H9 (cell line): ENCODE data around the gene PTPRN2. TPM values are rescaled to one million over a fixed set of nuclear protein-coding genes. Genes with fewer than 3 reads are reported as not detected.

ENCODE experiments used
- DNase-seq: peaks from one replicate; pipeline ENCODE4 v3.0.0-alpha.2; 2017
- H2AFZ ChIP-seq: one replicate; pipeline ENCODE4 v1.6.1; 2013; ENCODE audit warnings: mild to moderate bottlenecking, low read length, control low read depth, moderate library complexity
- H2AK5ac ChIP-seq: 2 replicates; pipeline ENCODE4 v1.6.1; 2013; ENCODE audit warnings: low read length, control low read depth, mixed read lengths; ENCODE audit not compliant: insufficient read length
- H2BK120ac ChIP-seq: one replicate; pipeline ENCODE4 v1.6.1; 2013; ENCODE audit warnings: low read depth, mild to moderate bottlenecking, low read length, control low read depth, inconsistent platforms; ENCODE audit not compliant: poor library complexity, severe bottlenecking
- H2BK12ac ChIP-seq: 2 replicates; pipeline ENCODE4 v1.6.1; 2013; ENCODE audit warnings: low read length, control low read depth, mixed read lengths, low read depth; ENCODE audit not compliant: insufficient read length
- H2BK15ac ChIP-seq: 2 replicates; pipeline ENCODE4 v1.6.1; 2013; ENCODE audit warnings: low read depth, low read length, control low read depth
- H2BK20ac ChIP-seq: one replicate; pipeline ENCODE4 v1.6.1; 2013; ENCODE audit warnings: low read depth, mild to moderate bottlenecking, low read length, control low read depth, inconsistent platforms; ENCODE audit not compliant: poor library complexity, severe bottlenecking
- H2BK5ac ChIP-seq: 2 replicates; pipeline ENCODE4 v1.6.1; 2013; ENCODE audit warnings: low read length, control low read depth, mixed read lengths; ENCODE audit not compliant: insufficient read length
- H3K14ac ChIP-seq: 2 replicates; pipeline ENCODE4 v1.6.1; 2013; ENCODE audit warnings: low read length, control low read depth; ENCODE audit not compliant: insufficient read depth
- H3K18ac ChIP-seq: 2 replicates; pipeline ENCODE4 v1.6.1; 2013; ENCODE audit warnings: low read depth, mild to moderate bottlenecking, mixed read lengths, low read length, control low read depth; ENCODE audit not compliant: insufficient read length
- H3K23ac ChIP-seq: 2 replicates; pipeline ENCODE4 v1.6.1; 2013; ENCODE audit warnings: low read length, control low read depth, mixed read lengths, low read depth; ENCODE audit not compliant: insufficient read length
- H3K23me2 ChIP-seq: 2 replicates; pipeline ENCODE4 v1.6.1; 2013; ENCODE audit warnings: low read depth, mild to moderate bottlenecking, mixed read lengths, low read length, control low read depth; ENCODE audit not compliant: insufficient read length, poor library complexity, severe bottlenecking
- H3K27ac ChIP-seq: 2 replicates; pipeline ENCODE4 v1.5.1; 2013; ENCODE audit warnings: low read length, control low read depth, mixed read lengths, low read depth; ENCODE audit not compliant: insufficient read length
- H3K27me3 ChIP-seq: 2 replicates; pipeline ENCODE4 v1.6.1; 2013; ENCODE audit warnings: low read length, control low read depth, inconsistent platforms; ENCODE audit not compliant: insufficient read depth
- H3K4ac ChIP-seq: 2 replicates; pipeline ENCODE4 v1.6.1; 2013; ENCODE audit warnings: low read depth, mild to moderate bottlenecking, control low read depth, inconsistent platforms, low read length, moderate library complexity
- H3K4me1 ChIP-seq: 2 replicates; pipeline ENCODE4 v1.6.1; 2013; ENCODE audit warnings: low read length, control low read depth, inconsistent platforms; ENCODE audit not compliant: insufficient read depth
- H3K4me2 ChIP-seq: 2 replicates; pipeline ENCODE4 v1.6.1; 2013; ENCODE audit warnings: low read length, control low read depth, mixed read lengths; ENCODE audit not compliant: insufficient read length, insufficient read depth
- H3K56ac ChIP-seq: 2 replicates; pipeline ENCODE4 v1.6.1; 2013; ENCODE audit warnings: low read depth, mild to moderate bottlenecking, mixed read lengths, low read length, control low read depth; ENCODE audit not compliant: insufficient read length
- H3K79me1 ChIP-seq: 2 replicates; pipeline ENCODE4 v1.6.1; 2013; ENCODE audit warnings: low read depth, mild to moderate bottlenecking, moderate library complexity, low read length, control low read depth, inconsistent platforms; ENCODE audit not compliant: insufficient read depth, poor library complexity, severe bottlenecking
- H3K79me2 ChIP-seq: 2 replicates; pipeline ENCODE4 v1.6.1; 2013; ENCODE audit warnings: low read length, control low read depth, inconsistent platforms; ENCODE audit not compliant: insufficient read depth
- H3K9ac ChIP-seq: 2 replicates; pipeline ENCODE4 v1.6.1; 2013; ENCODE audit warnings: low read length, control low read depth, mixed read lengths; ENCODE audit not compliant: insufficient read length; ENCODE audit errors: extremely low read depth
- H3K9me3 ChIP-seq: one replicate; pipeline ENCODE4 v1.6.1; 2013; ENCODE audit warnings: low read depth, low read length, inconsistent platforms; ENCODE audit not compliant: control insufficient read depth
- H3T11ph ChIP-seq: one replicate; pipeline ENCODE4 v1.6.1; 2013; ENCODE audit warnings: mild to moderate bottlenecking, low read length, control low read depth, inconsistent platforms
- H4K20me1 ChIP-seq: one replicate; pipeline ENCODE4 v1.6.1; 2013; ENCODE audit not compliant: control insufficient read depth, insufficient read length, insufficient read depth
- H4K5ac ChIP-seq: 2 replicates; pipeline ENCODE4 v1.6.1; 2013; ENCODE audit warnings: low read depth, mild to moderate bottlenecking, mixed read lengths, low read length, control low read depth; ENCODE audit not compliant: insufficient read length
- H4K8ac ChIP-seq: replicated peaks from 2 replicates; pipeline ENCODE4 v1.6.1; 2013; ENCODE audit warnings: low read length, control low read depth, mixed read lengths, low read depth; ENCODE audit not compliant: insufficient read length
- H4K91ac ChIP-seq: 2 replicates; pipeline ENCODE4 v1.6.1; 2013; ENCODE audit warnings: low read depth, mild to moderate bottlenecking, moderate library complexity, mixed read lengths, low read length, control low read depth; ENCODE audit not compliant: insufficient read length
- H3K27ac Mint-ChIP-seq, 3 experiments: 2 replicates in 2 of 3; 3 replicates in 1 of 3; pipeline ENCODE4 v1.8.0; 2020 to 2021; ENCODE audit warnings: mixed read lengths in 3 of 3, mild to moderate bottlenecking in 1 of 3, moderate library complexity in 1 of 3
- H3K27me3 Mint-ChIP-seq: 2 replicates; pipeline ENCODE4 v1.8.0; 2021; ENCODE audit warnings: low read depth, mild to moderate bottlenecking, moderate library complexity, mixed read lengths
- H3K36me3 Mint-ChIP-seq, 3 experiments: 2 replicates in 2 of 3; 3 replicates in 1 of 3; pipeline ENCODE4 v1.8.0; 2020 to 2021; ENCODE audit warnings: low read depth in 3 of 3, mixed read lengths in 3 of 3; ENCODE audit not compliant: insufficient read depth in 1 of 3
- H3K4me1 Mint-ChIP-seq, 2 experiments: 2 replicates each; pipeline ENCODE4 v1.8.0; 2020; ENCODE audit warnings: mixed read lengths in 2 of 2
- H3K4me3 Mint-ChIP-seq, 2 experiments: 2 replicates in 1 of 2; 3 replicates in 1 of 2; pipeline ENCODE4 v1.8.0; 2020 to 2021; ENCODE audit warnings: mild to moderate bottlenecking in 2 of 2, mixed read lengths in 2 of 2, moderate library complexity in 1 of 2
- H3K9me3 Mint-ChIP-seq, 2 experiments: 2 replicates in 1 of 2; 3 replicates in 1 of 2; pipeline ENCODE4 v1.8.0; 2020; ENCODE audit warnings: mild to moderate bottlenecking in 2 of 2, mixed read lengths in 2 of 2, moderate library complexity in 1 of 2
- WGBS: extraction: QIAGEN DNeasy Blood & Tissue Kit; methylation state at CpG from one replicate; pipeline ENCODE4 v1.1.7; 2013; ENCODE audit warnings: missing lambda C conversion rate, low lambda C conversion rate, mixed read lengths; ENCODE audit not compliant: insufficient read length; ENCODE audit errors: extremely low coverage; 5-methylcytosine and 5-hydroxymethylcytosine counted together
- total RNA-seq: library from RNA; stranded (reverse); gene quantifications from 2 replicates; pipeline ENCODE4 v1.2.1, GENCODE V29; 2021
- TF ChIP-seq, protein P1 (sequence below): fragments of 200-600 bp; sonication (generic); conservative IDR thresholded peaks from 3 replicates; pipeline ENCODE4 v1.8.0; 2021; ENCODE audit warnings: antibody characterized with exemption, mild to moderate bottlenecking

The PTPRN2 gene
- total RNA-seq, 1 experiment from 2014 or later, result 5.2 TPM

DNA sequence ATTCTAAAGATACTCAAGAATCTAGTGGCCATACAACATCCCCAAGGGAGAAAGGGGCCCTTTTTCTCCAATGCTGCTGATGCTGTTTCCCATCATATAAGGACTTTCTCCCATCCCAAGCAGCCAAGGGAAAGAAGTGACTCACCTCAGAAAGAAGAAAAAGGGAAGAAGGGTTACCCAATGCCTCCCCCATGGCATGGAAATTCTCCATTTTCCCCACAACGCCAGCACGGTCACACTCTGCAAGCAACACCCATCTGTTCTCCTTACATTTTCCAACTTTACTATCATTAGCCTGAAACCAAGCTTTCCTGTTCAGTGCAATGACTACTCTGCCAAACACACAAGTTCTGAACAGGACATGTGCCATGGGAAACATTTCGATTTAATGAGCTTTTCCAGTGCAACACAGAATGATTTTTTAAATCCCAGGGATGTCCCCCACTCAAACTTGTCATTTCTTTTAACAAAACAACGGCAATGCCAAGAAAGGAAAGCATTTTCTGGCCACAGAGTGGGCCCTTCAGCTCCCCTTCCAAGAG is 67.9 kb downstream of the PTPRN2 start:
- no peak overlapping the region for H3K9ac ChIP-seq
- no peaks in the 10 kb centered on the region for H3K27me3 ChIP-seq
- H2BK20ac ChIP-seq, result no peak overlapping the region
- H3K14ac ChIP-seq, result no peak overlapping the region
- H4K8ac ChIP-seq, result no peak overlapping the region
- H3K4me2 ChIP-seq, result no peak overlapping the region
- peaks cover 22 to 34% of the 10 kb centered on the region in 2 experiments for H3K9me3 Mint-ChIP-seq
- H3K4me3 Mint-ChIP-seq, result no peak overlapping the region
- no peak overlapping the region for H3K4ac ChIP-seq
- H3K27ac Mint-ChIP-seq, result no peak overlapping the region
- no peak overlapping the region for H2BK120ac ChIP-seq
- no CpG with 5 or more reads among the region's 4 CpGs for WGBS
- H3K4me1 Mint-ChIP-seq, result peaks cover 2 to 3% of the 10 kb centered on the region in 2 experiments; a peak in 2 of 4 replicates
- H3K18ac ChIP-seq, result no peak overlapping the region
- H3K23me2 ChIP-seq, result no peaks in the 10 kb centered on the region
- no peak overlapping the region for H3K23ac ChIP-seq
- no peak overlapping the region for H3K56ac ChIP-seq
- TF ChIP-seq, protein P1, sequence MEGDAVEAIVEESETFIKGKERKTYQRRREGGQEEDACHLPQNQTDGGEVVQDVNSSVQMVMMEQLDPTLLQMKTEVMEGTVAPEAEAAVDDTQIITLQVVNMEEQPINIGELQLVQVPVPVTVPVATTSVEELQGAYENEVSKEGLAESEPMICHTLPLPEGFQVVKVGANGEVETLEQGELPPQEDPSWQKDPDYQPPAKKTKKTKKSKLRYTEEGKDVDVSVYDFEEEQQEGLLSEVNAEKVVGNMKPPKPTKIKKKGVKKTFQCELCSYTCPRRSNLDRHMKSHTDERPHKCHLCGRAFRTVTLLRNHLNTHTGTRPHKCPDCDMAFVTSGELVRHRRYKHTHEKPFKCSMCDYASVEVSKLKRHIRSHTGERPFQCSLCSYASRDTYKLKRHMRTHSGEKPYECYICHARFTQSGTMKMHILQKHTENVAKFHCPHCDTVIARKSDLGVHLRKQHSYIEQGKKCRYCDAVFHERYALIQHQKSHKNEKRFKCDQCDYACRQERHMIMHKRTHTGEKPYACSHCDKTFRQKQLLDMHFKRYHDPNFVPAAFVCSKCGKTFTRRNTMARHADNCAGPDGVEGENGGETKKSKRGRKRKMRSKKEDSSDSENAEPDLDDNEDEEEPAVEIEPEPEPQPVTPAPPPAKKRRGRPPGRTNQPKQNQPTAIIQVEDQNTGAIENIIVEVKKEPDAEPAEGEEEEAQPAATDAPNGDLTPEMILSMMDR, result no peak
- peaks cover 3% of the 10 kb centered on the region; the same call in 1 of the 2 replicates for H3K27me3 Mint-ChIP-seq
- no peaks in the 10 kb centered on the region for H3K79me2 ChIP-seq
- no peak overlapping the region for H2BK12ac ChIP-seq
- no peak overlapping the region for H2BK5ac ChIP-seq
- H3K36me3 Mint-ChIP-seq, result peaks cover 11 to 25% (median 11%) of the 10 kb centered on the region in 3 experiments
- H3K27ac ChIP-seq, result no peak overlapping the region
- no peak overlapping the region for H4K91ac ChIP-seq
- DNase-seq, result no peak
- H2BK15ac ChIP-seq, result no peak overlapping the region
- no peaks in the 10 kb centered on the region for H3K79me1 ChIP-seq
- H3K4me1 ChIP-seq, result no peaks in the 10 kb centered on the region
- H3T11ph ChIP-seq, result no peak overlapping the region
- no peaks in the 10 kb centered on the region for H4K20me1 ChIP-seq
- H2AFZ ChIP-seq, result no peak overlapping the region
- H4K5ac ChIP-seq, result no peak overlapping the region
- H2AK5ac ChIP-seq, result no peak overlapping the region
- H3K9me3 ChIP-seq, result peaks cover 12% of the 10 kb centered on the region
